Activated CD8-positive, alpha-beta T cell treated with anti-CD3 and anti-CD28 coated beads for 36 hours (primary cell): ENCODE results near the gene MUC13. TPM values are rescaled to one million over a fixed set of nuclear protein-coding genes. Genes with fewer than 3 reads are reported as not detected.

Experiments used
- ATAC-seq: fragments of 200-7000 bp; cut with Tn5 transposase; one replicate; pipeline ENCODE4 v1.10.0; 2021; ENCODE audit warnings: mild to moderate bottlenecking, moderate library complexity
- CTCF ChIA-PET: fragments of 350-600 bp; sonication (Branson Sonifier 250); formaldehyde crosslinking; loops from one replicate; lab custom pipeline; 2021; ENCODE audit warnings: antibody characterized with exemption; lab: Charles Lee
- POLR2A ChIA-PET: fragments of 350-600 bp; sonication (Branson Sonifier 250); formaldehyde crosslinking; loops from one replicate; lab custom pipeline; 2021; ENCODE audit warnings: antibody characterized with exemption; lab: Charles Lee
- DNase-seq: peaks from one replicate; pipeline ENCODE4 v3.0.0-alpha.2; 2020
- H3K27ac Mint-ChIP-seq: one replicate; pipeline ENCODE4 v1.8.0; 2021; ENCODE audit warnings: mild to moderate bottlenecking, mixed read lengths
- H3K27me3 Mint-ChIP-seq: one replicate; pipeline ENCODE4 v1.8.0; 2021; ENCODE audit warnings: mixed read lengths
- H3K36me3 Mint-ChIP-seq: one replicate; pipeline ENCODE4 v1.8.0; 2021; ENCODE audit warnings: low read depth, mixed read lengths
- H3K4me1 Mint-ChIP-seq: one replicate; pipeline ENCODE4 v1.8.0; 2021; ENCODE audit warnings: low read depth, mixed read lengths
- H3K4me3 Mint-ChIP-seq: one replicate; pipeline ENCODE4 v1.8.0; 2021; ENCODE audit warnings: mild to moderate bottlenecking, moderate library complexity, mixed read lengths
- H3K9me3 Mint-ChIP-seq: one replicate; pipeline ENCODE4 v1.8.0; 2021; ENCODE audit warnings: mixed read lengths
- intact Hi-C: fragments of 100-400 bp; cut with micrococcal nuclease; formaldehyde crosslinking; loops from one replicate; pipeline ENCODE4 v1.10.0; 2022
- total RNA-seq, 2 experiments: library from RNA; stranded (reverse); gene quantifications; one replicate each; pipeline ENCODE4 v1.2.3, GENCODE V29; 2021
- TF ChIP-seq, protein P1 (sequence below): fragments of 200-600 bp; IDR thresholded peaks from one replicate; pipeline ENCODE4 v1.8.0; 2022; ENCODE audit warnings: antibody characterized with exemption, mild to moderate bottlenecking

Gene MUC13
- total RNA-seq, 2 experiments from 2014 or later = not detected

DNA sequence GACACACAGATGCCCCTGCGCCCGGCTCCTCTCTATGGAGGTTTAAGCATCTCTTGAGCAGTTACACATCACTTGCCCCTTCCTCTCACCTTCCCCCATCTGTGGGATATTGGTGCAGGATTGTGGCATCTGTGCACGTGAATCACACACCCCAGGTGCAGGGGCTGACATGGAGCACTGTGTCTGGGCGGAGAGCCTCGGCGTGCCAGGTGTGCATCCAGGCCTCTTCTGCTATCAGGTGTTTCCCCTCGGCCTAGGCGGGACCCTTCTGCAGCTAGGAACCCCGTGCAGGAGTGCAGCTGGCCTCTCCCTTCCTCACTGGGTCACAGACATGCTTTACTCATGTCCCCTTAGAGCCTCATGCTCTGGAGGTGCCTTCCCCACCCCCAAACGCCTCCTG, 33.4 kb upstream of the MUC13 start:
- CTCF ChIA-PET = no interaction called here
- intact Hi-C loops = no loop called here
- ATAC-seq (no peak), DNase-seq (no peak)
- H3K36me3 Mint-ChIP-seq = peaks cover 21% of the 10 kb centered on the region
- peaks cover 5% of the 10 kb centered on the region for H3K4me1 Mint-ChIP-seq
- H3K27ac Mint-ChIP-seq = no peak overlapping the region
- no peaks in the 10 kb centered on the region for H3K9me3 Mint-ChIP-seq
- POLR2A ChIA-PET = no interaction called here
- TF ChIP-seq, protein P1, sequence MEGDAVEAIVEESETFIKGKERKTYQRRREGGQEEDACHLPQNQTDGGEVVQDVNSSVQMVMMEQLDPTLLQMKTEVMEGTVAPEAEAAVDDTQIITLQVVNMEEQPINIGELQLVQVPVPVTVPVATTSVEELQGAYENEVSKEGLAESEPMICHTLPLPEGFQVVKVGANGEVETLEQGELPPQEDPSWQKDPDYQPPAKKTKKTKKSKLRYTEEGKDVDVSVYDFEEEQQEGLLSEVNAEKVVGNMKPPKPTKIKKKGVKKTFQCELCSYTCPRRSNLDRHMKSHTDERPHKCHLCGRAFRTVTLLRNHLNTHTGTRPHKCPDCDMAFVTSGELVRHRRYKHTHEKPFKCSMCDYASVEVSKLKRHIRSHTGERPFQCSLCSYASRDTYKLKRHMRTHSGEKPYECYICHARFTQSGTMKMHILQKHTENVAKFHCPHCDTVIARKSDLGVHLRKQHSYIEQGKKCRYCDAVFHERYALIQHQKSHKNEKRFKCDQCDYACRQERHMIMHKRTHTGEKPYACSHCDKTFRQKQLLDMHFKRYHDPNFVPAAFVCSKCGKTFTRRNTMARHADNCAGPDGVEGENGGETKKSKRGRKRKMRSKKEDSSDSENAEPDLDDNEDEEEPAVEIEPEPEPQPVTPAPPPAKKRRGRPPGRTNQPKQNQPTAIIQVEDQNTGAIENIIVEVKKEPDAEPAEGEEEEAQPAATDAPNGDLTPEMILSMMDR = no peak
- H3K27me3 Mint-ChIP-seq = no peaks in the 10 kb centered on the region
- no peak overlapping the region for H3K4me3 Mint-ChIP-seq

DNA sequence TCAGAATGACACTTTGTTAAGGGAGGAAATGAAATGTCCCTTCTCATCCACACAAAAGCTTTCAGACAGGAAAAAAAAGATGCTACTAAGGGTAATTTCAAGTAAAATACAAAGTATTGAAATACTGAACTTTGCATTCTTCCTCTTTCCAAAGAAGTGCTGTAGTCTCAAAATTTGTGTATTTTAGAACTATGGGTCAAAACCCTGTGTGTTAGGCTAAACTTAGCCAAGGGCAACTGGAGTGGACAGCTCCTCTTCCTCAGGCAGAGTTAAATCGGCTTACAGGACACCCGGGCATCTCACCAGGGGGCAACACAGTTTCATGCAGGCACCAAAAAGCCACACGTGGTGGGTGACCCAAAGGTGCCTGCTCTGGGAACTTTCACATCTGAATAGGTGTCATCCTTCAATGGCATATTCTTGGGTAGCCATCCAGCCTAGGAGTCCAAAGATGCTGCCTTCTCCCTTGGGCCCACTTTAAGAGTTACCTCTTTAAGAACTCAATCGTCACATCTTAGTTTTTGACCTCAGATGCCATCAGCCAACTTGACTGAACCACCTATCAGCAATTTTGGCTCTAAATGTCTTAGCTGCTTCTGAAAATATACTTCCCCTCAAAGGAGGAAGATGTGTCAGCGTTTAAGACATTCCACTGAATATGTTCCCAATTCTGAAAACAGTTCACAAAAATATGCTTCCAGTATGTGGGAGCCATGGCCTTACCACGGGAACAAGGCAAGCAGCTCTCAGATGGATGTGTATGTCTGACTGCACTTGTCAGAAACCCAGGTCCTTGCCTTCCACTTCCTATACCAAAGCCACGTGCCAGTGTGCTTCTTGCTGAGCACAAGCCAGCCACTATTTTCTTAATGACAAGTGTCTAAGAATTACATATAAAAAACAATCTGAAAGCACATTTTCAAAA, 32.2 kb upstream of the MUC13 start:
- no peak for ATAC-seq
- peaks cover under 1% of the 10 kb centered on the region for H3K27me3 Mint-ChIP-seq
- ChIA-PET POLR2A (no interaction called here), CTCF (no interaction called here)
- no peaks in the 10 kb centered on the region for H3K9me3 Mint-ChIP-seq
- no peak overlapping the region for H3K4me3 Mint-ChIP-seq
- intact Hi-C loops = no loop called here
- peaks cover 5% of the 10 kb centered on the region for H3K4me1 Mint-ChIP-seq
- TF ChIP-seq, protein P1 = no peak
- peaks cover 15% of the 10 kb centered on the region for H3K36me3 Mint-ChIP-seq
- DNase-seq = no peak
- H3K27ac Mint-ChIP-seq = no peak overlapping the region

DNA sequence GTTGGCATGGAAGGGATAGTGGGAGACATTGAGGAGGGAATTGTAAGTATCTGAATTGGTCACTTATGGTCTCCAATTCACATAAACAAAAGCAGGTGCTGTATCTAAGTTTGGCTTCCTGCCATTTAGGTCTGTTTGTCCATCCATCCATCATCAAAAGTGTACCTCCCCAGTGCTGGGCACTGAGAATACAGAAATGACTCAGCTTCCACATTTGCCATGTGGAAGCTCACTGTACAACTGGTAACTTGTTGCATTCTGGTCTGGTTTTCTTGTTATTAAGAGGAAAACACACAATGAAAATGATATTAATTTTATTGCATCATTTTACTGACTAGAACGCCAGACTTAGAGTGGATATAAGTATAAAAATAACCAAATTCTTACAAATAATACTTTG, 30.9 kb upstream of the MUC13 start:
- TF ChIP-seq, protein P1 = no peak
- intact Hi-C loops = no loop called here
- peaks cover 9% of the 10 kb centered on the region for H3K36me3 Mint-ChIP-seq
- ATAC-seq (no peak), DNase-seq (no peak)
- peaks cover 5% of the 10 kb centered on the region for H3K4me1 Mint-ChIP-seq
- H3K9me3 Mint-ChIP-seq = no peaks in the 10 kb centered on the region
- H3K4me3 Mint-ChIP-seq = no peak overlapping the region
- H3K27ac Mint-ChIP-seq = no peak overlapping the region
- ChIA-PET CTCF (interaction anchor here (1.0 kb wide), 1 partner anchor 64 kb away, joined by 3 read pairs; no protein-coding TSS in a partner anchor), POLR2A (no interaction called here)
- peaks cover 2% of the 10 kb centered on the region for H3K27me3 Mint-ChIP-seq

DNA sequence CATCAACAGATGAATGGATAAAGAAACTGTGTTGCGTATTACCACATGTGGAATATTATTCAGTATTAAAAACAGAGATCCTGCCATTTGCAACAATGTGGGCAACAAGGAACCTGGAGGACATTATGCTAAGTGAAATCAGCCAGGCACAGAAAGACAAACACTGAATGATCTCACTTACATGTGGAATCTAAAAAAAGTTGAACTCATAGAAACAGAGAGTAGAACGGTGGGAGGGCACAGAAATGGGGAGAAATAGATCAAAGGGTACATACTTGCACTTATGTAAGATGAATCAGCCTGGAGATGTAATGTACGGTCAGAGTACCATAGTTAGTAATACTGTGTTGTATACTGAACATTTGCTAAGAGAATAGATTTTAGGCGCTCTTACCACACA, 29.8 kb upstream of the MUC13 start:
- ATAC-seq (peak; percentile 42), DNase-seq (no peak)
- peaks cover 3% of the 10 kb centered on the region for H3K36me3 Mint-ChIP-seq
- H3K4me1 Mint-ChIP-seq = peaks cover 5% of the 10 kb centered on the region
- no peaks in the 10 kb centered on the region for H3K9me3 Mint-ChIP-seq
- intact Hi-C loops = no loop called here
- CTCF ChIA-PET = no interaction called here
- no peak overlapping the region for H3K4me3 Mint-ChIP-seq
- H3K27me3 Mint-ChIP-seq = peaks cover 2% of the 10 kb centered on the region
- TF ChIP-seq, protein P1 = no peak
- H3K27ac Mint-ChIP-seq = no peak overlapping the region
- POLR2A ChIA-PET = no interaction called here

DNA sequence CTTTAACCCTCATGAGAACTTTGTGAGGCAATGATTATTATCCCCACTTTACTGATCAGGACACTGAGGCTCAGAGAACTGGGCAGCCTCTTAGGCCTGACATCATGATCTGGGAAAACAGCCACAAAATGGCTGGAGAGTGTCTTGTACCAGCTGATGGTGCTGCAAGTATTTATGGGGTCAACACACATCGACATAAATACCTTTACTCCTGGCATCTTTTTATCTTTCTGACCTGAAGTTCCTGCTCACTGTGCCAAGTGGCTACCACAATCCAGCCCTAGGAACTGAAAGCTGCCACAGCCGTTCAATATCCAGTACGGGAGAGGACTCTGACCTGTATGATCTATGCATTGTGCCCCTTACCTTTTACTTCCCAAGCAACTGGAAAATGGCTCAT, 29.2 kb upstream of the MUC13 start:
- intact Hi-C loops = no loop called here
- Mint-ChIP-seq H3K4me1 (peaks cover 4% of the 10 kb centered on the region), H3K27ac (no peak overlapping the region), H3K4me3 (no peak overlapping the region), H3K27me3 (peaks cover 2% of the 10 kb centered on the region), H3K36me3 (no peaks in the 10 kb centered on the region), H3K9me3 (no peaks in the 10 kb centered on the region)
- TF ChIP-seq, protein P1 = no peak
- POLR2A ChIA-PET = no interaction called here
- ATAC-seq (no peak), DNase-seq (no peak)
- CTCF ChIA-PET = no interaction called here
